ENCODE measurements around the gene LRRC8D. TPM values are rescaled to one million over a fixed set of nuclear protein-coding genes. Genes with fewer than 3 reads are reported as not detected.

Gene LRRC8D
- total RNA-seq, 2 donors from 2014 or later, result 23.8 to 33.8 TPM

DNA sequence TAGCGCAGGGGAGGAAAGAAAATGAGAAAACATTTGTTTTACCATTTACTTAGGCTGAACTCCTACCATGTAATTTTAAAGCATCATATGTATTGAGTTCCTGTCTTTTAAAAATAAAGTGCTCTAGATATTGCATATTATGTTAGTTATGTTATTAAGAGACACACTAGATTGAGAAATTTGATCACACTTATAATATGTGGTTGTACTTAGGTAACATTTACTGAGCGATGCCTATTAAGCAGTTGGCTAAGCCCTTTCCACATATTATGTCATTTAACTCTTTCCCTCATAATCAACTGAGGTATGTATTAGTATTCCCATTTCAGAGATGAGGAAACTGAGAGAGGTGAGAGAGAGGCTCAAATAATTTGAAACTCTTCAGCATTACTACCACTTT is 4.5 kb upstream of the LRRC8D start:
- Histone ChIP-seq H3K27me3 (ENCODE audit: control insufficient read depth, insufficient read depth, low read length, poor library complexity, severe bottlenecking) (peaks cover 90% of the 10 kb centered on the region), H3K27ac (ENCODE audit: low read depth, low read length) (no peak overlapping the region), H3K4me1 (ENCODE audit: control insufficient read depth, insufficient read depth, low read length) (no peaks in the 10 kb centered on the region), H3K4me3 (ENCODE audit: low read length) (no peak overlapping the region), H3K9me3 (ENCODE audit: control insufficient read depth, low read length) (no peaks in the 10 kb centered on the region), H3K9ac (ENCODE audit: extremely low read depth, low read length, poor library complexity, severe bottlenecking) (no peak overlapping the region), H3K36me3 (ENCODE audit: control insufficient read depth, insufficient read depth, low read length) (no peaks in the 10 kb centered on the region)
- H3K27ac Mint-ChIP-seq, result no peak overlapping the region
- H3K4me3 Mint-ChIP-seq, result no peak overlapping the region
- TF ChIP-seq, protein P1, sequence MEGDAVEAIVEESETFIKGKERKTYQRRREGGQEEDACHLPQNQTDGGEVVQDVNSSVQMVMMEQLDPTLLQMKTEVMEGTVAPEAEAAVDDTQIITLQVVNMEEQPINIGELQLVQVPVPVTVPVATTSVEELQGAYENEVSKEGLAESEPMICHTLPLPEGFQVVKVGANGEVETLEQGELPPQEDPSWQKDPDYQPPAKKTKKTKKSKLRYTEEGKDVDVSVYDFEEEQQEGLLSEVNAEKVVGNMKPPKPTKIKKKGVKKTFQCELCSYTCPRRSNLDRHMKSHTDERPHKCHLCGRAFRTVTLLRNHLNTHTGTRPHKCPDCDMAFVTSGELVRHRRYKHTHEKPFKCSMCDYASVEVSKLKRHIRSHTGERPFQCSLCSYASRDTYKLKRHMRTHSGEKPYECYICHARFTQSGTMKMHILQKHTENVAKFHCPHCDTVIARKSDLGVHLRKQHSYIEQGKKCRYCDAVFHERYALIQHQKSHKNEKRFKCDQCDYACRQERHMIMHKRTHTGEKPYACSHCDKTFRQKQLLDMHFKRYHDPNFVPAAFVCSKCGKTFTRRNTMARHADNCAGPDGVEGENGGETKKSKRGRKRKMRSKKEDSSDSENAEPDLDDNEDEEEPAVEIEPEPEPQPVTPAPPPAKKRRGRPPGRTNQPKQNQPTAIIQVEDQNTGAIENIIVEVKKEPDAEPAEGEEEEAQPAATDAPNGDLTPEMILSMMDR (conservative IDR thresholded peaks at IDR 0.05), result no peak
- H3K9me3 Mint-ChIP-seq, result no peaks in the 10 kb centered on the region
- H3K27me3 Mint-ChIP-seq (ENCODE audit: insufficient read depth), result peaks cover 68% of the 10 kb centered on the region
- no peaks in the 10 kb centered on the region for H3K36me3 Mint-ChIP-seq (ENCODE audit: low read depth)
- WGBS, 2 experiments (ENCODE audit: insufficient coverage in 1 of 2, insufficient read length in 1 of 2), result no CpG with 5 or more reads among the region's 2 CpGs
- H3K4me1 Mint-ChIP-seq, result peaks cover 8% of the 10 kb centered on the region
- no peak for DNase-seq

DNA sequence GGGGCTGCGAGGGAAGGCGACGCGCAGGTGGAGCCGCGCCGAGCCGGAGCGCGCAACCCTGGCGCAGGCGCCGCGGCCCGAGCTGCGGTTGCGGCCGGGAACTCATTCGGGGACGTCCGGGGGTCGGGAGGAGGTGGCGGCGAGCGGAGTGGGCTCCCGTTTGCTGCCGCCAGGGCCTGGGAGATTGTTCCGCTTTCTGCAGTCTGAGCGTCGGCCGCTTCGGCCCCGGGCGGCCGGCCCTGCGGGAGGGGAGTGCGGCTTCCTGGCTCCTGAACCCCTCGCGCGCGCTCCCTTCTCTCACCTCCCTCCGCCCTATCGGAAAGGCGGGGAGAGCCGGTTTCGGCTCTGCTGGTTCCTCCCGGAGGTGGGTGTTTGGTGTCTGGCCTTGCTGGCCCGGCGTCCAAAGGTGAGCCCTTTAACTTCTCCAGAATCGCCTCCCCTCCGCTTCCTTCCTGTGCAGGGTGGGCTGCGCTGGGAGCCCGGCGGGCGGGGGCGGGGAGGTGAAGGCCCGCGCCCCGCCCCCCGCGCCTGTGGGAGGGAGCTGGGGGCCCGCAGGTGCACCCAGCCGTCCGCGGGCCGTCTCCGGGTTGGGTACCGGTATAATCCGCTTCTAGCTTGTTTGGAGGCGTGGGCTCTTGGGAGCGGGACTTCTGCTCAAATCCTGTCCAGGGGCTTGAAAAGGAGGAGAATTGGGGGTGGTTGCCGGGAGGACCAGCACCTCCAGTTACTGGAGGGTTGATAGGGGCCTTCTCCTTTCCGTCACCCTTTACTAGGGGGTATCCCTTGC is 683 bp downstream of the LRRC8D start:
- Histone ChIP-seq H3K27ac (ENCODE audit: low read depth, low read length) (peak overlapping the region; percentile 33), H3K36me3 (ENCODE audit: control insufficient read depth, insufficient read depth, low read length) (no peaks in the 10 kb centered on the region), H3K9ac (ENCODE audit: extremely low read depth, low read length, poor library complexity, severe bottlenecking) (peak overlapping the region; percentile 71), H3K9me3 (ENCODE audit: control insufficient read depth, low read length) (no peaks in the 10 kb centered on the region), H3K4me1 (ENCODE audit: control insufficient read depth, insufficient read depth, low read length) (no peaks in the 10 kb centered on the region), H3K27me3 (ENCODE audit: control insufficient read depth, insufficient read depth, low read length, poor library complexity, severe bottlenecking) (peaks cover 42% of the 10 kb centered on the region), H3K4me3 (ENCODE audit: low read length) (peak overlapping the region; percentile 83)
- Mint-ChIP-seq H3K9me3 (no peaks in the 10 kb centered on the region), H3K27me3 (ENCODE audit: insufficient read depth) (peaks cover 29% of the 10 kb centered on the region), H3K4me1 (peaks cover 13% of the 10 kb centered on the region), H3K36me3 (ENCODE audit: low read depth) (peaks cover 7% of the 10 kb centered on the region), H3K27ac (peak overlapping the region; percentile 74), H3K4me3 (peak overlapping the region; percentile 65)
- peak; percentile 86 for DNase-seq
- 0 to 1% methylated on average over 16 to 73 of the region's 73 CpGs for WGBS, 2 experiments (ENCODE audit: insufficient coverage in 1 of 2, insufficient read length in 1 of 2)
- TF ChIP-seq, protein P1 (conservative IDR thresholded peaks at IDR 0.05), result peak; percentile 52

DNA sequence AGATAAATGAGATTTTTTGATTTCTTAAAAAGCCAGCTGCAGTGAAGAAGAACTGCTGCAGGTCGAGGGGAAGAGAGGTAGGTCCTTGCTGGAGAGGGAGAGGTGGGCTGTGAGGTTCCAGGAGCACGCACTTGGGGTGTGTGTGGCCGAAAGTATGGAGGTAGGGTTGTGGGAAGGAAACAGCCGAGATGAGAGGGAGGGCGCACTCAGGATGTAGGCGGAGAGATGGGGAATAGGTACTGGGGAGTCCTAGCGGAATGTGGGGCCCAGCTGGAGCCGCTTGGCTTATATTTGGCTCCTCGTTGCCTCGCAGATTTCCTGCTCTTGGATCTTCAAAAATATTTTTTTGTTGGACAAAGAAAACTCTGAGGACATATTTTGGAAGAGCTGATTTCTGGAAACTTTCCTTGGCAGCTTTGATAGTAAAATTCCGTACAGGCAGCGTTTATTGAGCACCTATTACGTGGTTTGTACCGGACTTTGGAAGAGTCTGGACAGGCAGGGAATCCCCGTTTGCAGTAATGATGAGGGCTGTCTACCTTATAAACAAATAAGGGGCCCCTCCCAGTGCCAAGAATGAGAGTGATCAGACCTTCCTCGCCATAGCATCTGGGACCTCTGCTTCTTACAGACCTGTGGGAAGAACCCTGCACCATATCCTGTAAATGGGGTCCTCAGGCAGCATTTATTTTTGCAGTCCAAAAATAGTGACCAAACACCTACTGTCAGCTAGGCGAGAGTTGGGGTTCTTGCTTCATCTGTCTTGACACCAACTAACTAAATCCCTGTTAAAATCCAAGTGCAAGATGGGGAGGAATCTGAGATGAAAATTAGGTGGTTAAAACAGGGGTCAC is 1.5 kb downstream of the LRRC8D start:
- peak; percentile 71 for DNase-seq

More for the DNA sequence above, 1.5 kb downstream of the LRRC8D start:
- Histone ChIP-seq H3K4me1 (ENCODE audit: control insufficient read depth, insufficient read depth, low read length) (no peaks in the 10 kb centered on the region), H3K9ac (ENCODE audit: extremely low read depth, low read length, poor library complexity, severe bottlenecking) (peak overlapping the region; percentile 71), H3K27ac (ENCODE audit: low read depth, low read length) (no peak overlapping the region), H3K27me3 (ENCODE audit: control insufficient read depth, insufficient read depth, low read length, poor library complexity, severe bottlenecking) (peaks cover 34% of the 10 kb centered on the region), H3K9me3 (ENCODE audit: control insufficient read depth, low read length) (no peaks in the 10 kb centered on the region), H3K4me3 (ENCODE audit: low read length) (peak overlapping the region; percentile 83), H3K36me3 (ENCODE audit: control insufficient read depth, insufficient read depth, low read length) (no peaks in the 10 kb centered on the region)
- 62 to 73% methylated on average over 10 to 17 of the region's 17 CpGs for WGBS, 2 experiments (ENCODE audit: insufficient coverage in 1 of 2, insufficient read length in 1 of 2)
- peak overlapping the region; percentile 74 for H3K27ac Mint-ChIP-seq
- H3K27me3 Mint-ChIP-seq (ENCODE audit: insufficient read depth), result peaks cover 22% of the 10 kb centered on the region
- H3K36me3 Mint-ChIP-seq (ENCODE audit: low read depth), result peaks cover 12% of the 10 kb centered on the region
- H3K4me1 Mint-ChIP-seq, result peaks cover 13% of the 10 kb centered on the region
- TF ChIP-seq, protein P1 (conservative IDR thresholded peaks at IDR 0.05), result no peak
- peak overlapping the region; percentile 65 for H3K4me3 Mint-ChIP-seq
- no peaks in the 10 kb centered on the region for H3K9me3 Mint-ChIP-seq
